ENCODE data around the gene SLC6A11.

GRCh38 chr3:10816863-10817253, 830 bp downstream of the SLC6A11 start:
- TF ChIP-seq CTCF (conservative IDR thresholded peaks at IDR 0.05; ENCODE audit: low read length) (no peak), EZH2phosphoT487 (IDR thresholded peaks at IDR 0.05; ENCODE audit: borderline replicate concordance, low read depth, low read length) (no peak)

Measured in OCI-LY7 (cell line).